Measurements from ENCODE around the gene TCF3.
A peak's percentile ranks its signal among the peaks of the same experiment; 100 is the strongest.

The TCF3 gene

GRCh38 chr19:1609680-1610474 lies 42.5 kb downstream of the TCF3 start:
- DNase-seq (ENCODE audit: low read depth, low spot score): no peak

DNA sequence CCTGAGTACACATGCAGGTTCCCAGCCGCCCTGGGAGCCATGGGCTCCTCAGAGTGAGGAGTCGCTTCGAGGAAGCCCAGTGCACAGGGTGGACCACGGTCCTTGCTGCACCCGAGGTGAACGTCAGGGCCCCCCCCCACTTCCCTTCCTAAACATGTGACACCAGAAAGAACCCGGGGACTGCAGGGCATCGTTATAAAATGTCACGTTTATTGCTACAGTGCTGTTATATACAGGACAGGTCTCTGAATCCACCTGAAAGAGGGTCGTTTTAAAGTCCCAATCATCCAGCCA lies 43.4 kb downstream of the TCF3 start:
- no peak for DNase-seq (ENCODE audit: low read depth, low spot score)

- DNase-seq (ENCODE audit: low read depth, low spot score): no peak
Measured at GRCh38 chr19:1608359-1609102, 43.9 kb downstream of the TCF3 start.

DNA sequence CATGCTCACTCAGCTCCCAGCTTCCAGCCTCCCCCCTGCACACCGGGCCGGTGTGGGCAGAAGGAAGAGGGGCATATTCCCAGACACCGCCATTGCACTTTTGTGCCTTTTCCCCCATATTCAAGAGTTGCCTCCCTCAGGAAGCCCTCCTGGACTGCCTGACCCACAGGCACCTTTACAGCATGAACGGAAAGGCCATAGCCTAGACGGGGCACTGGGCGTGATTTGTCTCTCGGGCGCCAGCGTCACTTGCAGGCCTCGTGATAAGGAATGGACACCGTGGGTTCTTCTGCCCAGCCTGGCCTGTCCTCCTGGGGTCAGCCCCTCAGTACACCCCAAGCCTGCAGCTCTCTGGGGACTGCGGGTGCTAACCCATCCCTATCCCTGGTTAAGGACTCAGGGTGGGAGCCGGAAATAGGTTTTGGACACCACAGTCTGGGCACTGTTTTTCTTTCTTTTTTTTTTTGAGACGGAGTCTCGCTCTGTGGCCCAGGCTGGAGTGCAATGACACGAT lies 46.2 kb downstream of the TCF3 start:
- DNase-seq (ENCODE audit: low read depth, low spot score): no peak

GRCh38 chr19:1605236-1606137 lies 46.9 kb downstream of the TCF3 start, which contains the start of gene UQCR11:
Gene UQCR11 (minus strand): TSS chr19:1605462. CDS start chr19:1605409, 53 bp downstream.
- peak; percentile 91 for DNase-seq (ENCODE audit: low read depth, low spot score)

- DNase-seq (ENCODE audit: low read depth, low spot score): no peak
Measured at GRCh38 chr19:1602091-1602707, 50.2 kb downstream of the TCF3 start.

DNA sequence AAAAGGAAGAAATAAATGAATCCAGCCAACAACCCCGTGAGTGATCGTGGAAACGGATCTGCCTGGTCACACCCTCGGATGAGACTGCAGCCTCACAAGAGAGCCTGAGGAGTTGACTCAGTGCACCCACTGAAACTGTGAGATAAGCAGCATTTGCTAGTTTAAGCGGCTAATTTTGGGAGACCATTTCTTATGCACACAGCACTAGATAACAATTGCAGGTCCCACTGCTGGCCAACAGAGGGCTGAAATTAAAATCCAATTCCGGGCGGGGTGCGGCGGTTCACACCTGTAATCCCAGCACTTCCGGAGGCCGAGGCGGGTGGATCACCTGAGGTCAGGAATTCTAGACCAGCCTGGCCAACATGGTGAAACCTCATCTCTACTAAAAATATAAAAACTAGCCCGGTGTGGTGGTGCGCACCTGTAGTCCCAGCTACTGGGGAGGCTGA lies 50.8 kb downstream of the TCF3 start:
- no peak for DNase-seq (ENCODE audit: low read depth, low spot score)

DNA sequence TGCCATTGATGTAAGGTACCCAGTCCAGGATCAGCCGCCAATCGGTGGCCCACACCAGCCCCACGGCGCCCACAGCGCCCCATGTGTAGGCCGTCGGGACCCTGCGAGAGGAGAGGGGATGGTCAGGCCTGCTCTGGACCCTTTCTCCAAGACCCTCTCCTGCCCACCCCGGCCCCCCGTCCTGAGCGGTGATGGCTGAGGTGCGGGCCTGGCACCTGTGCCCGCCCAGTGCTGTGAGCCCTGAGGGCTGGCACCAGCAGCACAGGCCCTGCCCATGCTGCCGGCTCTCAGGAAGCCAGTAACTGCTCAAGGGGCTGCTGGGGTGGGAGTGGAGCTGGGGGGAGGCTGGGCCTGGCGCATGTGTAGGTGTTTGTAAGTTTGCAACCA lies 53.0 kb downstream of the TCF3 start:
- DNase-seq (ENCODE audit: low read depth, low spot score): no peak

DNA sequence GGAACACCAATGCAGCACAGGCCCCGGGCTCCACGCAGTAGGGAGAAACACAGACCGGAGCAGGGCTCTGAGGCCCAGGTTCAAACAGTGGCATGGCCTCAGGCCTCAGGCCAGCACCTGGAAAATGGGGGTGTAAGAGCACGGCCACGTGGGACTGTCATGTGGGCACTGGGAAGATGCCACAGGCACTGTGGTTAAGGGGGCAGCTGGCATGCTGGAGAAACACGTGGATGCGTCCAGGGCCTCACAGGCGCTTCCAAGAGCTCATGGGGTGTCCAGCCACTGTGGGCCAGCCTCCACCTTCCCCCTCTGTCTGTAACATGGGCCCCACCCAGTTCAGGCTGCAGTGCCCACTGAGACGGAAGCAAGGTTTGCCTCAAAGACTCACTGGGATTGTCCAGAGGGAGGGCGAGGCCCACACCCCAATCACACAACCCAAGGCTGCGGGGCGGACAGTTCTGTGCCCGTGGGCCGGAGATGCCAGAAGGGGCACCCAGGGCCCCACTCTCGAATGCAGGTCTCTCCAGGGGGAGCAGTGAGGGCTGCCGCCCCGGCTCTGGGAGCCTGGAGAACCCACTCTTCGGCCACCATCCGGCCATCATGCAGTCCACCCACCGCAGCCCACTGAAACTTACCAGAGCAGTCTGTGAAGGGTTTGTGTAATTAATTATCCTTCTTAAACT lies 53.5 kb downstream of the TCF3 start:
- DNase-seq (ENCODE audit: low read depth, low spot score): no peak

- no peak for DNase-seq (ENCODE audit: low read depth, low spot score)
Measured at GRCh38 chr19:1593501-1593772, 59.0 kb downstream of the TCF3 start.

- peak; percentile 74 for DNase-seq (ENCODE audit: low read depth, low spot score)
Measured at GRCh38 chr19:1592755-1593500, 59.5 kb downstream of the TCF3 start, which contains the start of gene MBD3. Gene MBD3 (minus strand): TSS chr19:1592865. CDS start chr19:1592631, 234 bp downstream.

- DNase-seq (ENCODE audit: low read depth, low spot score): peak; percentile 33
Measured at GRCh38 chr19:1592024-1592754, 60.2 kb downstream of the TCF3 start.

- no peak for DNase-seq (ENCODE audit: low read depth, low spot score)
Measured at GRCh38 chr19:1591421-1592023, 60.9 kb downstream of the TCF3 start.

GRCh38 chr19:1590641-1591397 lies 61.6 kb downstream of the TCF3 start:
- no peak for DNase-seq (ENCODE audit: low read depth, low spot score)

DNA sequence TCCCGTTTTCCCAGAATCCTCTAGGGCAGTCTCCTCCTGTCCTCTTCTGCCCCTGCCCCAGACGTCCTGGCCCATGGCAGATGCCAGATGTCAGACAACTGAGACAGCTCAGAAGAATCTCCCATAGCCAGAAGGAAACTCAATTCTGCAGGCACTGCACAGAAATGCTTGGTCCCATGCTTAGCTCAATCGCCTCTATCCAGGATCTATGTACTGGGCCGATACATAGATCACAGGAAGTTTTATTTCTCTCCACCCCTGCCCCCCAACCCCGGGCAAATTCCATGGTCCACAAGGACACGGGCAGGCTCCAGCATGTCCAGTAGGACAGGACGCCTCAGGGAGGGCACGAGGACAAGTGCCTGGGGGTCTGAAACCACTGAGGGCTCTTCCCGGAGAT lies 64.5 kb downstream of the TCF3 start:
- no peak for DNase-seq (ENCODE audit: low read depth, low spot score)

- no peak for DNase-seq (ENCODE audit: low read depth, low spot score)
Measured at GRCh38 chr19:1585243-1585580, 67.2 kb downstream of the TCF3 start.

- no peak for DNase-seq (ENCODE audit: low read depth, low spot score)
Measured at GRCh38 chr19:1584500-1585242, 67.7 kb downstream of the TCF3 start.

DNA sequence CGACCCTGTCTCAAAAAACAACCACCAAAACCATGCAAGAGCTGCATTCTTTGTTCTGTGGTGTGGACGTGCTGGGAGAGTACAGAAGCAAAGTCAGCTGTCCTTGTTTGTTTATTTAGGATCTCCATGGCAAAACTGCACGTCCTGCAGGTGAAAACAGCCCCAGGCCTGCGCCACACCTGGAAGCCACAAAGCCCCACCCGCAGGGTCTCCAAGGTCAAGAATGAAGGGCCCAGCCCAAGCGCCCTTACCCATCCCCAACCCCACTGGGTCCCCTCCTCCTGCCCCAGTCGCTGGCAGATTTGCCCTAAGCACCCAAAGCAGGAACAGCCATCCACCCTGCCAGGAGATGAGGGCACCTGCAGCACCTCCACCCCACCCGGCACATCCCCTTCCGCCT lies 70.2 kb downstream of the TCF3 start:
- DNase-seq (ENCODE audit: low read depth, low spot score): no peak
